GM18870 (cell line): ENCODE measurements around the gene YWHAG.
"Not testable (repeated sequence)": the region's sequence is repeated elsewhere in the genome, so short reads cannot be mapped to it uniquely, and the experiment has no call there.

ENCODE experiments used
- ATAC-seq: cut with Tn5 transposase; IDR thresholded peaks from one replicate; pipeline ENCODE4 v1.9.1; 2021; ENCODE audit warnings: moderate library complexity; ENCODE audit not compliant: unreplicated experiment

YWHAG gene

DNA sequence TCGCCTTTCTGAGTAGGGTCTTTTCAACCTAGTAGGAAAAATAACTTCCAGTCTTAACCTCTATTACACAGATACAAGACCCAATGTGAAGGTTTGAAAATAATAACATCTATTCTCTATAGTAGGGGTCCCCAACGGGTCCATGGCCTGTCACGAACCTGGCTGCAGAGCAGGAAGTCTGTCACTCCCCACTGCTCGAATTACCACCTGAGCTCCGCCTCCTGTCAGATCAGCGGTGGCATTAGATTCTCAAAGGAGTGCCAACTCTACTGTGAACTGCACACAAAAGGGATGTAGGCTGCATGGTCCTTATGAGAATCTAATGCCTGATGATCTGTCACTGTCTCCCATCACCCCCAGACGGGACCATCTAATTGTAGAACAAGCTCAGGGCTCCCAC, 7.4 kb downstream of the YWHAG start:
- no peak for ATAC-seq

GRCh38 chr7:76349313-76349885, 9.4 kb downstream of the YWHAG start:
- ATAC-seq, result no peak

DNA sequence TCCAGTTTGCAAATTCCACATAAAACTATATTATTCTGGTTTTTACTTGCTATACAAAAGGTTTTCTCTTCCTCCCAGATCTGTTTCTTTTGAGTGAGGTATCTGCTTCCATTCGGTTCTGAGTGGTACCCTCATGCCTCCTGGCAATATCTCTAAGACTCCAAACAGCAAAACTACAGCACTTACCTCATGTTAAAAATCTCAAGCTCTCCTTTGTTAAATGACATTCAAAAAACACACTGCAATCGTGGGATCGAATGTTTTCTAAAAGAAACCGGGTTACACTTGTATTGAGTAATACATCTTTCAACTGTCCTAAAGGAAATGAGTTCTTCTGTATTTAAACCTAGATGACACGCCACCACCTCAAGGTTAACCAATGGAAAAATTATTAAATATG, 11.1 kb downstream of the YWHAG start:
- ATAC-seq, result no peak

GRCh38 chr7:76346778-76347177, 12.0 kb downstream of the YWHAG start:
- no peak for ATAC-seq

GRCh38 chr7:76346097-76346496, 12.7 kb downstream of the YWHAG start:
- ATAC-seq, result no peak

GRCh38 chr7:76343931-76344321, 14.9 kb downstream of the YWHAG start:
- ATAC-seq, result no peak

GRCh38 chr7:76343294-76343930, 15.4 kb downstream of the YWHAG start:
- no peak for ATAC-seq

DNA sequence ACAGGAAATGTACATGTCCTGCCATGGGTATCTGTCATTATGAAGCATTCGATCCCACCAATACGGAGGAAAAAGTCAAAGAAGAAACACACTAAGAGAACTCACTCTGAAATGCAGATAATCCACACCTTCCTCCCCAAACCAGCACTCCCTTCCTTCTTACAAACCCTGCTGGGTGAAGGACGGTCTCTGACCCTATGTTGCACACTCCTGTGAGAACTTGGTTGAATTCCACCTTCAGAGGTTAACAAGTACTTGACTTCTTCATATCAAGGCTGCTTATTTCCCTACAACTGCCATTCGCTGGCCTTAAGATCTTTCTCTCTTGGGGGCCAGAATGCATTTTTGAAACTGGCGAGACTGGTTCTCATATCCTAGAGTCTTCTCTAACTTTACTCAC, 16.6 kb downstream of the YWHAG start:
- no peak for ATAC-seq

DNA sequence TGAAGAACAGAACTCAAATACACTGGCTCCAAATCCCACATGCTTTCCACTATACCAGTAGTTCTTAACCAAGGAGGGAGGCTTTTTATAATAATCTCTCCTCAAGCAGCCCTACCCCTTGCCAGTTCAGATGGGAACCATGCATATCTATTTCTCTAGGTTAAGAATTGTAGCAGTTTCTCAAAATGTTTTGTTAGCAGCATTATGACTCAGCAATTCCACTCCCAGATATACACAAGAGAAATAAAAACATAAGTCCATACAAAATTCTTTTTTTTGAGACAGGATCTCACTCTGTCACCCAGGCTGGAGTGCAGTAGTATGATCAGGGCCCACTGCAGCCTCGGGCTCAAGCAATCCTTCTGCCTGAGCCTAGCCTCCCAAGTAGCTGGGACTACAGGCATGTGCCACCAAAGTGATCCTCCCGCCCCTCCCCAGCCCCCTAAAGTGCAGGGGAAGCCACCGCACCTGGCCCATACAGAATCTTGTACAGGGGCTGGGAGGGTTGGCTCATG, 18.1 kb downstream of the YWHAG start:
- ATAC-seq, result no peak

GRCh38 chr7:76338298-76339084, 20.3 kb downstream of the YWHAG start:
- ATAC-seq, result no peak

GRCh38 chr7:76337147-76337546, 21.6 kb downstream of the YWHAG start:
- no peak for ATAC-seq

GRCh38 chr7:76336094-76336493, 22.7 kb downstream of the YWHAG start:
- ATAC-seq, result no peak

GRCh38 chr7:76335417-76335816, 23.4 kb downstream of the YWHAG start:
- ATAC-seq, result not testable (repeated sequence)

- no peak for ATAC-seq
Observed at GRCh38 chr7:76334320-76334967, 24.3 kb downstream of the YWHAG start.

GRCh38 chr7:76333511-76334101, 25.2 kb downstream of the YWHAG start:
- ATAC-seq, result no peak

GRCh38 chr7:76332078-76332477, 26.7 kb downstream of the YWHAG start:
- no peak for ATAC-seq

GRCh38 chr7:76330673-76331072, 28.1 kb downstream of the YWHAG start:
- ATAC-seq, result no peak

DNA sequence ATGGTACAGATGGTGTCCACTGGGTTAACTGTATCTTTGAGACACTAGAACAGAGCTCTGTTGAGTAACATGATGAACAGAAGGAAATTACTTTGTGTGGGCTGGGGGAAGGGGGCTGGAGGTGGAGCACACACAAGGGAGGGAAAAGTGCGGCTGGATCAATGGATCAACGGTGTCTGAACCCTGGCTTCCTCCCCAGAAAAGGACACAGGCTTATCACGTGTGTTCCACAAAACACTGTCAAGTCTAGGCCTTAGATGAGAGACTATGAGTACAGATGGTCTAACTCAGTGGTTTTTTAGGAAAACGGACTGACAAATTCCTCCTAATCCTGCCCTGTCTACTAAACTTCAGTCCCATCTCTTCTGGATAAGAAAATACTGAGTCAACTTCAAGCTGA, 28.5 kb downstream of the YWHAG start:
- ATAC-seq, result no peak

DNA sequence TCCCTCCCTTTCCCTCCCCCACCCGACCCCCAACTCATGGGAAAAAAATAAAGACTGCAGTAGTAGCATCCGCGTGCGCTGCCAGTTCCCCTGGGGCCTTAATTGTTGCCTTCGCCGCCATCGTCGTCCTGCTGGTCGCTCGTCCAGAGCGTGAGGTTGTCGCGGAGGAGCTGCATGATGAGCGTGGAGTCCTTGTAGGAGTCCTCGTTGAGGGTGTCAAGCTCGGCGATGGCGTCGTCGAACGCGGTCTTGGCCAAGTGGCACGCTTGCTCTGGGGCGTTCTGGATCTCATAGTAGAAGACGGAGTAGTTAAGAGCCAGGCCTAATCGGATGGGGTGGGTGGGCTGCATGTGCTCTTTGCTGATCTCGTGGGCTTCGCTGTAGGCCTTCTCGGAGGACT, 29.3 kb downstream of the YWHAG start:
- no peak for ATAC-seq

GRCh38 chr7:76328389-76328788, 30.4 kb downstream of the YWHAG start:
- ATAC-seq, result no peak

DNA sequence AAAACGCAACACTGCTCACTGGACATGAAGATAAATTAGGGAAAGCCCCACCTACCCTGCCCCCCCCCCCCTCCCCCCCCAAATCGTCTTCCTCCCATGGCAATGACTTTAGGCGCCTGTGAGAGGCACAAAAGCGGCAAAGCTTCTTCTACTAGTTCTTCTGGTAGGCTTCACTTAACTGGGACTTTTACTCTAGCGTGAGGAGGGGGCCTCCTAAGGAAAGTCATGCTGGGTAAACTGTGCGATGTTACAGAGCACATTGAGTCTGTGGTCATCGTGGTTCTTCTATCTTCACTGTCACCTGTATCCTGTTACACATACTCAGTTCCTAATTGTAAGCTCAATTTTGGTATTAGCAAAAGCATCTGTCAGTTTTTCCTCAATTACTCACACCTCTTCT, 31.2 kb downstream of the YWHAG start:
- no peak for ATAC-seq
